Esophagus muscularis mucosa (tissue), 4 donors: ENCODE results near the gene FBXL7.

Experiments
- CTCF ChIP-seq, 3 experiments: fragments of 200-600 bp in 2 of 3; fragments of 450-650 bp in 1 of 3; sonication (generic) in 2 of 3; IDR thresholded peaks; one replicate each; pipeline ENCODE4 v1.5.1; 2017 to 2019; ENCODE audit warnings: antibody characterized with exemption in 3 of 3, mild to moderate bottlenecking in 2 of 3, moderate library complexity in 1 of 3
- EP300 ChIP-seq: sonication (generic); formaldehyde crosslinking; IDR thresholded peaks from one replicate; pipeline ENCODE4 v1.6.1; 2017; ENCODE audit warnings: antibody characterized with exemption
- POLR2A ChIP-seq: fragments of 450-650 bp; IDR thresholded peaks from one replicate; pipeline ENCODE4 v1.6.1; 2017; ENCODE audit warnings: antibody characterized with exemption, moderate library complexity, mild to moderate bottlenecking, low read depth
- POLR2AphosphoS5 ChIP-seq, 2 donors: sonication (generic); formaldehyde crosslinking; IDR thresholded peaks; one replicate each; pipeline ENCODE4 v1.6.1; 2017; ENCODE audit warnings: antibody characterized with exemption in 2 of 2

DNA sequence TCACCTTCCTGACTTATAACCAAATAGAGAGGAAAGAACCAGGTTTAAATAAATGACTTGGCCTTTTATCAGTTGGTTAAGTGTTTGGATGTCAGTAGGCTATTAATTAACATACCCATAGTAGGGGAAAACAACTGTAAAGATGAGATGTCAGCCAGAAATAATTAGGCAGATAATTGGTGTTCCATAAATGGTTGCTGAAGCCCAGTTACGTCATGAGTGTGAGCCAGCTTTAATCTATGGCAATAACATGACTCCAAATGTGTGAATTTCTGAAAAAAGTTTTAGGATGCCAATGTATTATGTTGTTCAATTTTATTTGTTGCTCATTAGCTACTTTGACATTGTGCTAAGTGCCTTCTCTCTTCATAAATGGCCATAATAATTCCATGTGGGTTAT lies 180.5 kb downstream of the FBXL7 start:
- TF ChIP-seq CTCF (IDR thresholded peaks at IDR 0.05) (no peak), POLR2A (no peak), EP300 (no peak), POLR2AphosphoS5 (IDR thresholded peaks at IDR 0.05) (no peak)
